ENCODE results near the gene MUC3A.
"Not testable (repeated sequence)": the region's sequence is repeated elsewhere in the genome, so short reads cannot be mapped to it uniquely, and the experiment has no call there.

MUC3A gene

DNA sequence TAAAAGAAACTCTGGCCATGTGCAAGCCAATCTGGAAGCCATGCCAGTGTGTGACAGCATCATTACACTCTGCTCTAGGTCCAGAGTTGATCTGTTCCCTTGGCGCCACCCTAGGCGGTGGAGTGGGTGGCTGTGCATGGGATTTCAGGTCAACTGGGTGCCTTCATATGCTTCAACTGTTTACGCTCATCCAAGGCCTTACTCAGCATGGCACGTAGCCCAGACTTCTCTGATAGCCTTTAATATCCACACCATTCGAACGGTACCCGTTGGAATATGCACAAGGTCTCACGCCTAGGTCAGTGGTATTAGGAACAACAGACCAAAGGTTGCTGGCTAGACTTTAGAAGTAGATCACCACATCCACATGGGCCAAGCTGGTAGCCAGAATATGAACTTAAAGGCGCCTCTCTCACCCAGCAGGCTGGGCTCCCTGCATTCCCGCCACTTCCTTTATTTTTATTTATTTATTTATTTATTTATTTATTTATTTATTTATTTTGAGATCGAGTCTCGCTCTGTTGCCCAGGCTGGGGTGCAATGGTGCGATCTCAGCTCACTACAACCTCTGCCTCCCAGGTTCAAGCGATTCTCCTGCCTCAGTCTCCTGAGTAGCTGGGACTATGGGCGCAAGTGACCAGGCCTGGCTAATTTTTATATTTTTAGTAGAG is 35.0 kb upstream of the MUC3A start:
- no peak overlapping the region for H3K4me3 ChIP-seq (ENCODE audit: low read depth, low read length)
- no peak for TF ChIP-seq CTCF (conservative IDR thresholded peaks at IDR 0.05; ENCODE audit: low read depth, low read length)
- no peak for DNase-seq (ENCODE audit: low read depth)

DNA sequence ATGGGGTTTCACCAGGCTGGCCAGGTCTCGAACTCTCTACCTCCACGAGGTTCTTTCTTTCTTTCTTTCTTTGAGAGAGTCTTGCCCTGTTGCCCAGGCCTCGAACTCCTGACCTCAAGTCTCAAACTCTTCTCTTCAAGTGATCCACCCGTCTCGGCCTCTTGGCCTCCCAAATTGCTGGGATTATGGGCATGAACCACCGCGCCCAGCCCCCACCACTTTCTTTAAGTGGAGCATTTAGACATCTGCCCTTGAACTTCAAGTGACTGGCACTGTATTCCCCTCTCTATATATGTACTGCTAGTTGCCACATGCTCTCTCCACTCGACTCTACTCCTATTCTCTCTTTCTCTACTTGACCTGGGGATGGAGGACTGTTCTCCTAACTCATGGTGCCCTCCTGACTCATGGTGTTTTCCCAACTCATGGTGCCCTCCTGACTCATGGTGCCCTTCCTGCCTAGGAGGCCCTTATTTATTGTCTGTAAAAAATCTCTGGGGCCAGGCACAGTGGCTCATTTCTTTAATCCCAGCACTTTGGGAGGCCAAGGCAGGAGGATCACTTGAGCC is 34.4 kb upstream of the MUC3A start:
- TF ChIP-seq CTCF (conservative IDR thresholded peaks at IDR 0.05; ENCODE audit: low read depth, low read length): no peak
- DNase-seq (ENCODE audit: low read depth): no peak
- no peak overlapping the region for H3K4me3 ChIP-seq (ENCODE audit: low read depth, low read length)

DNA sequence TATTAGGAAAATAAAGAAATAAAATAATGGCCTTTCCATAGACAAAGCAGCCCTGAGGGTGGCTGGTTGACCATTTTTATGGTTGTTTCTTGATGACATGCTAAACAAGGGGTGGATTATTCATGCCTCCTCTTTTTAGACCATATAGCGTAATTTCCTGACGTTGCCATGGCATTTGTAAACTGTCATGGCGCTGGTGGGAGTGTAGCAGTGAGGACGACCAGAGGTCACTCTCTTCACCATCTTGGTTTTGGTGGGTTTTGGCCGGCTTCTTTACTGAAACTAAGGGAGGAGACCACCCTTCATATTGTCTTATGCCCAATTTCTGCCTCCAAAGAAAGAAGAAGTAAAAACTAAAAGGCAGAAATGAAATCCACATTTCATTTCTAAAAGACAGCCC is 30.0 kb upstream of the MUC3A start:
- DNase-seq (ENCODE audit: low read depth); H3K4me3 ChIP-seq (ENCODE audit: low read depth, low read length): not testable (repeated sequence)

GRCh38 chr7:100919779-100920437 is 29.4 kb upstream of the MUC3A start:
- DNase-seq (ENCODE audit: low read depth); H3K4me3 ChIP-seq (ENCODE audit: low read depth, low read length): not testable (repeated sequence)

DNA sequence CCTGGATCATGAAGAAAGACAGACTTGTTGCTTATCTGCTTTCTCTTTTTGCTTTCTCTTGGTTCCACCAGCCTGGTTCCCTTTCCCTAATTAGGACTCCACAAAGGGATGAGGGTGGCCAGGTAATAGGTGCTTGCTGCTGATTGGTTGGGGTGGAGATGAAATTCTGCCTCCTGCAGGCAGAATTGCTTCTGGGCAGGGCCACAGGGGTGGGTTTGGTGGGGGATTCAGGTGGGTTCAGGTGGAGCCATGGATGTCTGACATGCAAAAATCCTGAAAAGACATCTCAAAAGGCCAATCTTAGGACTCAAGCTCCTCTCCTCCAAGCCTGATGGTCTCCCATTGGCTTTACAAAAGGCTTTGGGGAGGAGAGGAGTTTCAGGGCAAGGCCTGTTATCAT is 28.3 kb upstream of the MUC3A start:
- no peak for DNase-seq (ENCODE audit: low read depth)
- no peak overlapping the region for H3K4me3 ChIP-seq (ENCODE audit: low read depth, low read length)
- TF ChIP-seq CTCF (conservative IDR thresholded peaks at IDR 0.05; ENCODE audit: low read depth, low read length): no peak

- DNase-seq (ENCODE audit: low read depth); H3K4me3 ChIP-seq (ENCODE audit: low read depth, low read length): not testable (repeated sequence)
Observed at GRCh38 chr7:100923616-100924015, 25.7 kb upstream of the MUC3A start.

- no peak overlapping the region for H3K4me3 ChIP-seq (ENCODE audit: low read depth, low read length)
- no peak for TF ChIP-seq CTCF (conservative IDR thresholded peaks at IDR 0.05; ENCODE audit: low read depth, low read length)
- DNase-seq (ENCODE audit: low read depth): no peak
Observed at GRCh38 chr7:100929808-100930174, 19.5 kb upstream of the MUC3A start.

- TF ChIP-seq CTCF (conservative IDR thresholded peaks at IDR 0.05; ENCODE audit: low read depth, low read length): no peak
- DNase-seq (ENCODE audit: low read depth): no peak
- H3K4me3 ChIP-seq (ENCODE audit: low read depth, low read length): no peak overlapping the region
Observed at GRCh38 chr7:100933734-100934133, 15.6 kb upstream of the MUC3A start.

DNA sequence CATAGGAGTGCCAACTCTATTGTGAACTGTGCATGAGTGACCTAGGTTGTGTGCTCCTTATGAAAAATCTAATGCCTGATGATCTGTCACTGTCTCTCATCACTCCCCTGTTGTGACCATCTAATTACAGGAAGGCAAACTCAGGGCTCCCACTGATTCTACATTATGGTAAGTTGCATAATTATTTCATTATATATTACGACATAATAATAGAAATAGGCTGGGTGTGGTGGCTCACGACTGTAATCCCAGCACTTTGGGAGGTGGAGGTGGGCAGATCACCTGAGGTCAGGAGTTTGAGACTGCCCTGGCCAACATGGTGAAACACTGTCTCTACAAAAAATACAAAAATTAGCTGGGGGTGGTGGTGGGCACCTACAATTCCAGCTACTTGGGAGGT is 14.0 kb upstream of the MUC3A start:
- DNase-seq (ENCODE audit: low read depth); H3K4me3 ChIP-seq (ENCODE audit: low read depth, low read length): not testable (repeated sequence)

- H3K4me3 ChIP-seq (ENCODE audit: low read depth, low read length); DNase-seq (ENCODE audit: low read depth): not testable (repeated sequence)
Observed at GRCh38 chr7:100936167-100936566, 13.2 kb upstream of the MUC3A start.

Data from choroid plexus epithelial cell (primary cell).